RWPE2 (cell line): ENCODE measurements around the gene ERMP1.
A peak's percentile ranks its signal among the peaks of the same experiment; 100 is the strongest.

Source experiments
- ATAC-seq: fragments of 200-7000 bp; cut with Tn5 transposase; 3 replicates; pipeline ENCODE4 v1.9.1; 2021; ENCODE audit warnings: low read depth
- DNase-seq: peaks from one replicate; pipeline ENCODE4 v3.0.0-alpha.2; 2020; ENCODE audit warnings: low spot score
- H3K27ac ChIP-seq: fragments of 450-650 bp; 2 replicates; pipeline ENCODE4 v1.5.1; 2017; ENCODE audit warnings: mild to moderate bottlenecking; ENCODE audit not compliant: poor library complexity, severe bottlenecking
- H3K27me3 ChIP-seq: fragments of 250-450 bp; sonication (Bioruptor Pico); 2 replicates; pipeline ENCODE4 v1.5.1; 2021; ENCODE audit warnings: mild to moderate bottlenecking, moderate library complexity; ENCODE audit not compliant: insufficient read depth, poor library complexity, severe bottlenecking
- H3K36me3 ChIP-seq: fragments of 250-450 bp; sonication (Bioruptor Pico); 2 replicates; pipeline ENCODE4 v1.5.1; 2020; ENCODE audit warnings: low read depth, mild to moderate bottlenecking, moderate library complexity
- H3K4me1 ChIP-seq: fragments of 250-450 bp; sonication (Bioruptor Pico); 2 replicates; pipeline ENCODE4 v1.5.1; 2021; ENCODE audit warnings: mild to moderate bottlenecking, moderate library complexity; ENCODE audit not compliant: insufficient read depth, poor library complexity, severe bottlenecking
- H3K4me3 ChIP-seq: fragments of 250-450 bp; sonication (Bioruptor Pico); 2 replicates; pipeline ENCODE4 v1.5.1; 2021; ENCODE audit warnings: mild to moderate bottlenecking, moderate library complexity; ENCODE audit not compliant: severe bottlenecking
- H3K9me3 ChIP-seq: fragments of 250-450 bp; sonication (Bioruptor Pico); 2 replicates; pipeline ENCODE4 v1.5.1; 2021; ENCODE audit warnings: mild to moderate bottlenecking, moderate library complexity; ENCODE audit not compliant: severe bottlenecking
- CTCF ChIP-seq: fragments of 450-650 bp; IDR thresholded peaks from one replicate; pipeline ENCODE4 v1.5.1; 2017; ENCODE audit warnings: mild to moderate bottlenecking, moderate library complexity; ENCODE audit not compliant: poor library complexity, severe bottlenecking

Gene ERMP1

GRCh38 chr9:5825223-5825622 is 7.7 kb downstream of the ERMP1 start:
- no peaks in the 10 kb centered on the region for H3K9me3 ChIP-seq
- H3K27me3 ChIP-seq, result no peaks in the 10 kb centered on the region
- no peak overlapping the region for H3K4me3 ChIP-seq
- peaks cover 77% of the 10 kb centered on the region for H3K36me3 ChIP-seq
- ATAC-seq, result no peak
- no peak for DNase-seq
- no peak for TF ChIP-seq CTCF
- H3K4me1 ChIP-seq, result no peaks in the 10 kb centered on the region
- no peak overlapping the region for H3K27ac ChIP-seq

- Histone ChIP-seq H3K4me1 (peaks cover 5% of the 10 kb centered on the region), H3K9me3 (no peaks in the 10 kb centered on the region), H3K36me3 (peaks cover 52% of the 10 kb centered on the region), H3K4me3 (no peak overlapping the region), H3K27ac (no peak overlapping the region), H3K27me3 (no peaks in the 10 kb centered on the region)
- ATAC-seq, result no peak
- DNase-seq, result no peak
- TF ChIP-seq CTCF, result no peak
Observed at GRCh38 chr9:5820425-5820824, 12.5 kb downstream of the ERMP1 start.

DNA sequence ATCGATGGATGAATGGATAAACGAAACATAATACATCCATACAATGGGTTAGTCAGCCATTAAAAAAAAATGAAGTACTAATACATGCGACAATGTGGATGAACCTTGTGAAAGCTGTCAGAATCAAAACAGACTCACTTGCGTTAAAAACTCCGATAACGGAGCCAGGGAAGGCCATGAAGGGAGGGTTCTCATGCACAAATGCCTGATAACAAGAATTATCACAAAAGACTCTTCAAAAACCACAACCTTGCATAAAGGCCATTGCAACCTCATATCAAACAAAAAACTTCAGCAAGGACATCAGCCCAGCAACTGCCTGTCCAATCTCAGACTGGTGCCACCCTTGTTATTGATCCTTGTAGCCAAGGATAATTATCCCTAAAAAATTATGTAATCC is 13.7 kb downstream of the ERMP1 start:
- no peak for ATAC-seq
- peaks cover 48% of the 10 kb centered on the region for H3K36me3 ChIP-seq

DNA sequence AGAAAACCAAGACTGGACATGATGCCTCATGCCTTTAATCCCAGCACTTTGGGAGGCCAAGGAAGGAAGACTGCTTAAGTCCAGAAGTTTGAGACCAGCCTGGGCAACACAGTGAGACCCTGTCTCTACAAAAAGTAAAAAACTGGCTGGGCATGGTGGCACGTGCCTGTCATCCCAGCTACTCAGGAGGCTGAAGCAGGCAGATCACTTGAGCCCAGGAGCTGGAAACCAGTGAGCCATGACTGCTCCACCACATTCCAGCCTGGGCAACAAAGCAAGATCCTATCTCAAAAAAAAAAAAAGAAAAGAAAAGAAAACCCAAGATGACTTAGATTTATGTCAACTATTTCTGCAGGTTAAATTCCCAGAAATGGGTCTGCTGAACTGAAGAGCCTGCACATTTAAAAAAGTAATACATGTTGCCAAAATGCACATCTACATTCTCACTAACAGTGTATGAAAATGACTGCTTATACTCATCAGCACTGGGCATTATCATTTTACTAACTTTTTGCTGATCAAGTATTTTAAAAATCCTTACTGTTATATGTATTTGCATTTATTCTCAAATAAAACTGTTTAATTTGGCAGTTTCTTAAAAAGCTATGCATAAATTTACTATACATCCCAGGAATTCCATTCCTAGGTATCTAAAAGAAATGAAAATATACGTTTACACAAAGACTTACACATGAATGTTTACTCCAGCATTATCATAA is 14.3 kb downstream of the ERMP1 start:
- H3K9me3 ChIP-seq, result no peaks in the 10 kb centered on the region
- H3K27ac ChIP-seq, result peak overlapping the region; percentile 50
- TF ChIP-seq CTCF, result no peak

More for the DNA sequence above, 13.7 kb downstream of the ERMP1 start:
- no peaks in the 10 kb centered on the region for H3K27me3 ChIP-seq
- no peak for TF ChIP-seq CTCF
- H3K4me1 ChIP-seq, result peaks cover 7% of the 10 kb centered on the region
- H3K4me3 ChIP-seq, result no peak overlapping the region
- no peak overlapping the region for H3K27ac ChIP-seq
- DNase-seq, result no peak
- H3K9me3 ChIP-seq, result no peaks in the 10 kb centered on the region

GRCh38 chr9:5817862-5818261 is 15.1 kb downstream of the ERMP1 start:
- H3K4me3 ChIP-seq, result no peak overlapping the region
- H3K27me3 ChIP-seq, result no peaks in the 10 kb centered on the region
- no peaks in the 10 kb centered on the region for H3K9me3 ChIP-seq
- ATAC-seq (peak; percentile 84), DNase-seq (no peak)
- H3K36me3 ChIP-seq, result peaks cover 38% of the 10 kb centered on the region
- H3K4me1 ChIP-seq, result peaks cover 11% of the 10 kb centered on the region
- peak overlapping the region; percentile 50 for H3K27ac ChIP-seq
- TF ChIP-seq CTCF, result no peak

More for the DNA sequence above, 14.3 kb downstream of the ERMP1 start:
- Histone ChIP-seq H3K36me3 (peaks cover 42% of the 10 kb centered on the region), H3K27me3 (no peaks in the 10 kb centered on the region), H3K4me3 (no peak overlapping the region), H3K4me1 (peaks cover 11% of the 10 kb centered on the region)
- DNase-seq, result no peak
- ATAC-seq, result no peak
